Endothelial cell of umbilical vein (primary cell): ENCODE results near the gene SLAMF1. TPM values are rescaled to one million over a fixed set of nuclear protein-coding genes. Genes with fewer than 3 reads are reported as not detected.

Experiments used
- BruUV-seq: library from RNA; stranded (reverse); fragments of 400-500 nt; replicated peaks from 2 replicates; lab custom pipeline; 2021; lab: Mats Ljungman, UMichigan
- CTCF ChIA-PET: fragments of 300-600, 350-600 bp; sonication (Branson Sonifier 250); formaldehyde crosslinking; loops from one replicate; lab custom pipeline; 2021; ENCODE audit warnings: antibody characterized with exemption, inconsistent platforms; lab: Charles Lee
- POLR2A ChIA-PET: fragments of 300-600, 350-600 bp; sonication (Branson Sonifier 250); formaldehyde crosslinking; loops from one replicate; lab custom pipeline; 2021; ENCODE audit warnings: antibody characterized with exemption, inconsistent platforms; lab: Charles Lee
- DNase-seq: peaks from one replicate; pipeline ENCODE4 v3.0.0-alpha.2; 2011; ENCODE audit warnings: low read depth, low spot score
- FAIRE-seq: peaks from 2 replicates; lab custom pipeline; 2011; peaks lifted over from hg19 to GRCh38; lab: Jason Lieb, UNC
- H2AFZ ChIP-seq: 2 replicates; pipeline ENCODE4 v1.6.0; 2012; ENCODE audit warnings: low read depth, low read length, control low read depth, inconsistent platforms
- H3K27ac ChIP-seq: 2 replicates; pipeline ENCODE4 v1.5.1; 2011; ENCODE audit warnings: low read depth, mild to moderate bottlenecking, control low read depth, low read length, moderate library complexity; ENCODE audit not compliant: insufficient read depth
- H3K27me3 ChIP-seq, 2 experiments: 2 replicates each; pipeline versions ENCODE4 v1.6.0 to v1.6.1; 2011; ENCODE audit warnings: low read length in 2 of 2, mixed read lengths in 1 of 2; ENCODE audit not compliant: control insufficient read depth in 2 of 2, insufficient read depth in 2 of 2
- H3K36me3 ChIP-seq, 2 experiments: 2 replicates in 1 of 2; 3 replicates in 1 of 2; pipeline ENCODE4 v1.5.1; 2011; ENCODE audit warnings: low read length in 2 of 2, mild to moderate bottlenecking in 1 of 2, moderate library complexity in 1 of 2; ENCODE audit not compliant: control insufficient read depth in 2 of 2, insufficient read depth in 2 of 2; ENCODE audit errors: extremely low read depth in 1 of 2
- H3K4me1 ChIP-seq: 3 replicates; pipeline ENCODE4 v1.5.1; 2011; ENCODE audit warnings: mild to moderate bottlenecking, low read length; ENCODE audit not compliant: control insufficient read depth, insufficient read depth; ENCODE audit errors: extremely low read depth
- H3K4me2 ChIP-seq: 2 replicates; pipeline ENCODE4 v1.6.1; 2011; ENCODE audit warnings: low read length, control low read depth, mixed read lengths; ENCODE audit not compliant: insufficient read depth
- H3K4me3 ChIP-seq, 3 experiments: fragments of 200-600 bp in 1 of 3; sonication (generic), shearing (Covaris generic) in 1 of 3; replicated peaks in 1 of 3; 2 replicates each; pipeline ENCODE4 v1.5.1; 2011 to 2016; ENCODE audit warnings: control low read depth in 3 of 3, low read length in 3 of 3, mild to moderate bottlenecking in 2 of 3, inconsistent platforms in 1 of 3, low read depth in 1 of 3, moderate library complexity in 1 of 3; ENCODE audit not compliant: insufficient read depth in 1 of 3
- H3K79me2 ChIP-seq: 2 replicates; pipeline ENCODE4 v1.6.0; 2012; ENCODE audit warnings: low read length, inconsistent platforms; ENCODE audit not compliant: control insufficient read depth, insufficient read depth
- H3K9ac ChIP-seq: replicated peaks from 2 replicates; pipeline ENCODE3; 2011; ENCODE audit warnings: low read length, control low read depth; ENCODE audit not compliant: insufficient read depth; ENCODE audit errors: extremely low read depth
- H3K9me1 ChIP-seq: replicated peaks from 3 replicates; pipeline ENCODE4 v1.6.0; 2011; ENCODE audit warnings: mild to moderate bottlenecking, low read length; ENCODE audit not compliant: control insufficient read depth, insufficient read depth; ENCODE audit errors: extremely low read depth
- H3K9me3 ChIP-seq: replicated peaks from 2 replicates; pipeline ENCODE4 v1.5.1; 2012; ENCODE audit warnings: low read length, inconsistent platforms; ENCODE audit not compliant: control insufficient read depth, insufficient read depth
- H4K20me1 ChIP-seq: replicated peaks from 2 replicates; pipeline ENCODE3; 2011; ENCODE audit warnings: mild to moderate bottlenecking, low read length; ENCODE audit not compliant: control insufficient read depth, insufficient read depth; ENCODE audit errors: extremely low read depth
- CTCF ChIP-seq, 2 donors: IDR thresholded peaks; 1 replicate in 1 of 2; 2 replicates in 1 of 2; pipeline ENCODE4 v1.5.1; 2011; ENCODE audit warnings: low read length in 2 of 2, mild to moderate bottlenecking in 2 of 2, moderate library complexity in 2 of 2, control low read depth in 1 of 2, inconsistent platforms in 1 of 2, low read depth in 1 of 2; ENCODE audit not compliant: insufficient read depth in 1 of 2; ENCODE audit errors: extremely low read depth in 1 of 2
- EZH2 ChIP-seq: IDR thresholded peaks from 2 replicates; pipeline ENCODE4 v1.6.1; 2012; ENCODE audit warnings: borderline replicate concordance, low read depth, mild to moderate bottlenecking, moderate library complexity, low read length, inconsistent platforms; ENCODE audit not compliant: severe bottlenecking
- FOS ChIP-seq: IDR thresholded peaks from 2 replicates; pipeline ENCODE4 v1.6.1; 2011; ENCODE audit warnings: mild to moderate bottlenecking, low read length, moderate library complexity, borderline replicate concordance; ENCODE audit not compliant: insufficient read depth
- GATA2 ChIP-seq: IDR thresholded peaks from 2 replicates; pipeline ENCODE4 v1.7.0; 2011; ENCODE audit warnings: low read depth, mild to moderate bottlenecking, moderate library complexity, mixed read lengths, low read length; ENCODE audit not compliant: insufficient read length, insufficient read depth
- JUN ChIP-seq: IDR thresholded peaks from 2 replicates; pipeline ENCODE4 v1.6.1; 2011; ENCODE audit warnings: borderline replicate concordance, low read depth; ENCODE audit not compliant: insufficient read length, insufficient read depth
- MYC ChIP-seq: IDR thresholded peaks from one replicate; pipeline ENCODE4 v1.6.1; 2011; ENCODE audit warnings: mild to moderate bottlenecking, low read depth, low read length
- POLR2A ChIP-seq: IDR thresholded peaks from 2 replicates; pipeline ENCODE4 v1.6.1; 2012; ENCODE audit warnings: low read depth, mild to moderate bottlenecking, control low read depth, low read length
- POLR2AphosphoS5 ChIP-seq: IDR thresholded peaks from 2 replicates; pipeline ENCODE4 v1.6.1; 2012; ENCODE audit warnings: low read depth, mild to moderate bottlenecking, control low read depth, low read length, moderate library complexity; ENCODE audit not compliant: insufficient read depth
- dilution Hi-C: fragments of 300-500 bp; cut with MboI; formaldehyde crosslinking; loops from one replicate; pipeline ENCODE4 v1.15.0; 2019; ENCODE audit warnings: low sequenced_read_pairs; ENCODE audit not compliant: extremely low pct_ligation_motif_present
- intact Hi-C: fragments of 100-400 bp; cut with micrococcal nuclease; formaldehyde crosslinking; loops from one replicate; pipeline ENCODE4 v1.10.0; 2022
- polyA plus RNA-seq, 4 experiments: library from polyadenylated mRNA; depleted of rRNA in 3 of 4; stranded (reverse) in 3 of 4; unstranded in 1 of 4; fragments of >200 nt; gene quantifications; 2 replicates each; pipeline versions ENCODE4 v1.2.1 to v1.2.3, GENCODE V29; 2011 to 2012; ENCODE audit warnings: missing spikeins in 1 of 4
- total RNA-seq: library from RNA; stranded (reverse); gene quantifications from 2 replicates; pipeline ENCODE4 v1.2.3, GENCODE V29; 2021
- TF ChIP-seq, protein P1 (sequence below): IDR thresholded peaks from 2 replicates; pipeline ENCODE4 v1.6.1; 2011; ENCODE audit not compliant: insufficient read depth, insufficient read length

The SLAMF1 gene
- total and polyA plus RNA-seq, 2 donors (not counting 3 experiments of a cell fraction or from before 2014, with no cell fraction given): not detected

DNA sequence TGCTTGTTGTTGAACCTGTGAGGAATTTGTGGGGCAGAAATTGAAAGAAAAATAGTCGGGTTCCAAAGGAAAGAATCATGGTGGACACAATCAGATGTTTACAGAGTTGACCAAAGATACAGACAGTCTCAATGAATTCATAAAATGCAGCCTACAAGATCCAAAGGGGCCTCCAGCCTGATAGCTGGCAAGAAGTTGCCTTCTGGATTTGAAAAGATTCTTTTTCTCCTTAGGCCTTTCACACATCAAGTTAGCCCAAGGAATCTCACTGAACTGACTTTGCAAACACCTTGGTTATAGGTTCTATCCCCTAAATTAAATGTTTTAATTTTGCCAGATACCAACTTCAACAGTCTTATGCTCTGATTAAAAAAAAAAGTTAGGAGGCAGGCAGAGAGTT, 21.5 kb downstream of the SLAMF1 start:
- intact Hi-C loops (no loop called here), dilution Hi-C loops (no loop called here)
- Histone ChIP-seq H3K9ac (no peak overlapping the region), H3K27me3 (peaks cover 0 to 2% of the 10 kb centered on the region in 2 experiments), H3K4me1 (no peaks in the 10 kb centered on the region), H3K36me3 (no peaks in the 10 kb centered on the region), H3K4me2 (no peak overlapping the region), H3K4me3 (no peak overlapping the region), H3K9me1 (no peaks in the 10 kb centered on the region), H3K27ac (no peak overlapping the region), H4K20me1 (no peaks in the 10 kb centered on the region), H3K9me3 (no peaks in the 10 kb centered on the region), H2AFZ (no peak overlapping the region), H3K79me2 (no peaks in the 10 kb centered on the region)
- DNase-seq (no peak), FAIRE-seq (no peak)
- BruUV-seq: no TSS peak
- TF ChIP-seq POLR2A: no peak
- no peak for TF ChIP-seq MYC
- no peak for TF ChIP-seq FOS
- TF ChIP-seq GATA2: no peak
- TF ChIP-seq EZH2: no peak
- no peak for TF ChIP-seq POLR2AphosphoS5
- TF ChIP-seq JUN: no peak
- TF ChIP-seq, protein P1, sequence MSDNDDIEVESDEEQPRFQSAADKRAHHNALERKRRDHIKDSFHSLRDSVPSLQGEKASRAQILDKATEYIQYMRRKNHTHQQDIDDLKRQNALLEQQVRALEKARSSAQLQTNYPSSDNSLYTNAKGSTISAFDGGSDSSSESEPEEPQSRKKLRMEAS: no peak
- TF ChIP-seq CTCF (IDR thresholded peaks at IDR 0.05; ENCODE audit: extremely low read depth in 1 of 2, insufficient read depth in 1 of 2, low read depth in 1 of 2, low read length in 2 of 2): no peak
- ChIA-PET CTCF (interaction anchor here (1.2 kb wide), 1 partner anchor 16 kb away, joined by 3 read pairs; no protein-coding TSS in a partner anchor), POLR2A (no interaction called here)
